ENCODE measurements around the gene MRM2.

MRM2 gene

DNA sequence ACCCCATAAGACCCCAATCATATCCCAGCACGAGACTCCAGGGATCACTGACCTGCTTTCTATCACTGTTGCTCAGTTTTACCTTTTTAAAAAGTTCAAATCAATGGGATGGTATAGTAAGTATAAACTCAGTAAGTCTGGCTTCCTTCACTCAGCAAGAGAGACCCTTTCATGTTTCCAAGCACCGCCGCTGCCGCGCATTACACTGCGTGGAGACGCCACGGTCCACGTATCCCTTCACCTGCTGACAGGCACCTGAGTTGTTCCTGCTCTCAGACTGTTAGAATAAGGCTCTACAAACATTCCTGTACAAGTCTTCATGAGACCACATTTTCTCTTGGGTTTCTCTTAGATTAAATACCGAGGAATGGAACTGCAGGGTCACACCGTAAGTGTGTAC is 37.6 kb downstream of the MRM2 start:
- no peak overlapping the region for H3K4me3 ChIP-seq (ENCODE audit: low read depth, low read length)
- TF ChIP-seq, protein P1, sequence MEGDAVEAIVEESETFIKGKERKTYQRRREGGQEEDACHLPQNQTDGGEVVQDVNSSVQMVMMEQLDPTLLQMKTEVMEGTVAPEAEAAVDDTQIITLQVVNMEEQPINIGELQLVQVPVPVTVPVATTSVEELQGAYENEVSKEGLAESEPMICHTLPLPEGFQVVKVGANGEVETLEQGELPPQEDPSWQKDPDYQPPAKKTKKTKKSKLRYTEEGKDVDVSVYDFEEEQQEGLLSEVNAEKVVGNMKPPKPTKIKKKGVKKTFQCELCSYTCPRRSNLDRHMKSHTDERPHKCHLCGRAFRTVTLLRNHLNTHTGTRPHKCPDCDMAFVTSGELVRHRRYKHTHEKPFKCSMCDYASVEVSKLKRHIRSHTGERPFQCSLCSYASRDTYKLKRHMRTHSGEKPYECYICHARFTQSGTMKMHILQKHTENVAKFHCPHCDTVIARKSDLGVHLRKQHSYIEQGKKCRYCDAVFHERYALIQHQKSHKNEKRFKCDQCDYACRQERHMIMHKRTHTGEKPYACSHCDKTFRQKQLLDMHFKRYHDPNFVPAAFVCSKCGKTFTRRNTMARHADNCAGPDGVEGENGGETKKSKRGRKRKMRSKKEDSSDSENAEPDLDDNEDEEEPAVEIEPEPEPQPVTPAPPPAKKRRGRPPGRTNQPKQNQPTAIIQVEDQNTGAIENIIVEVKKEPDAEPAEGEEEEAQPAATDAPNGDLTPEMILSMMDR (IDR thresholded peaks at IDR 0.05; ENCODE audit: low read depth, low read length, missing control alignments) = no peak
- DNase-seq (ENCODE audit: low read depth) = no peak

DNA sequence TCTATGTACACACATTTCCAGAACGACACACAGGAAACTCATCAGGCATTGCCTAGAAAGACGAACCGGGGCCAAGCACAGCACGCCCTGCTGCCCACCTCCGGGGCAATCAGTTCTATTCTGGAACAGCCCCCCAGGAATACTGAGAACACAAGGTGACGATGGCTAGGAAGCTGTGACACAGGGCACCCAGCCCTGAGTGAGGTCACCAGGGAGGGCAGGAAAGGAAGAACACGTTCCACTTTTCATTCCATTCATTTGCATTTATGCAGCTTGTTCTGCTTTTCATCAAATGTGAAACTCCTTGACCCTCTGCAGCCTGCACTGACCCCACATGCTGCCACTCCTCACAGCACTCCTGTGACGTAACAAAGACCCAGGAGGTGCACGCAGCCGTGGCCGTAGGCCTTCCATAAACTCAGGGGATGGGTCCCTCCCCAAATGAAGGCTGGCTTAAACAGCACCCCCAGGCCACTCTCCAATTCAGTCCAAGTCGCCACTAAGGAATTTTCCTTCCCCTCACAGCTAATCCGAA is 38.2 kb downstream of the MRM2 start:
- no peak overlapping the region for H3K4me3 ChIP-seq (ENCODE audit: low read depth, low read length)
- peak; percentile 10 for DNase-seq (ENCODE audit: low read depth)

DNA sequence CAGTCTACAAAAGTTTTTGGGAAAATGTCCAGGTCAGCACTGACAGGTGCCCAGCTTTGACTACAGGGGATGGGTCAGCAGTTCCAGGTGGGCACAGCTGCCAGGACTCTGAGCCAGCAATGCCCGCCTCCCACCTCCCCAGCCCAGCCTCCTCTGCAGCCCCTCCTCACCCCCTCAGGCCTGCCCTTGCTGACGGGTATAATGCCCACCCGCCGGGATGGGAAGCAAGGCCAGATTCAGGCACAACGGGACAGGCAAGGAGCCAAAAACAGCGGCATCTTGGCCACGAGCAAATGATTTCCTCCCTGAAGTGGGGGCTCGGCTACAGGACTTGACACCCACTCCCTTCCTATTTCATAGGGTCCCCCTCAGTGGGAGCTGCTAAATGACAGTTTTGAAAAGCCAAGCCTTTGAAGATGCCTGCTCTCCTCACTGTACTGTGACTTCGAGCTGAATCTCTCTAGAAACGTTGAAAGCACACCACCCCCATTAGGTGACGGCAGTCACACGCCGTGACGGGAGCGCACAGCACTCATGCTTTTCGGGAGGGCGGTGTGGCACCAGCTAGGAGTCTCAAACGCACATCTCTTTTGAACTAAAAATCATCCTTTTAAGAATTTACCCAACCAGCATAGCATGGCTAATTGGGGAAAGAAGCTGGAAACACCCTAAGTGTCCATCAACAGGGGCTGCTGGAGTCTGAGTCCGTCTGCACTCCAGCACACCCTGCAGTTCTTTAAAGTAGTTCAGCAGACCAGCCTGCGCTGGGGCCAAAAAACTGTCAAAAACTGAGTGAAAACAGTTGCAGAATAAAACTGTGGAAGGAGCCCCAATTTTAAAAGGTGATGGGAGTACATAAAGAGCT is 38.9 kb downstream of the MRM2 start:
- TF ChIP-seq, protein P1 (IDR thresholded peaks at IDR 0.05; ENCODE audit: low read depth, low read length, missing control alignments) = no peak
- no peak overlapping the region for H3K4me3 ChIP-seq (ENCODE audit: low read depth, low read length)
- DNase-seq (ENCODE audit: low read depth) = no peak

More for the DNA sequence above, 38.2 kb downstream of the MRM2 start:
- TF ChIP-seq, protein P1 (IDR thresholded peaks at IDR 0.05; ENCODE audit: low read depth, low read length, missing control alignments) = no peak

DNA sequence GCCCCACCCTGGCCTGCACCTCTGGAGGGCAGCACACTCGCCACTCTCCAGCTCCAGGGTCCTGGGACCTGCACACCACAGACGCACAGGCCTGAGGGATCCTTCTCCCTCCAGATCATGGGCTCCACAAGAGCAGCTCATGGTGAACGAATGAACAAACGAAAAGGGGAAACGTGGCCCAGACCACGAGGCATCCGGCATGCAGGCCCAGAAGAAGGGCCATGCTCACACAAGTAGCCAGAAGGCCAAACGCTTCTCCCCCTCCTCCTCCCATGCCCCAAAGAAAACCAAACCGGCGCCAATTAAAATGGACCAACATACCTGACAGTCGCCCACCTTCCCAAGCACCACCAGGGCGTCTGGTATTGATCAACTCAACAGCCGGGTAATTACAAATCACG is 39.6 kb downstream of the MRM2 start:
- DNase-seq (ENCODE audit: low read depth) = no peak
- H3K4me3 ChIP-seq (ENCODE audit: low read depth, low read length) = no peak overlapping the region
- TF ChIP-seq, protein P1 (IDR thresholded peaks at IDR 0.05; ENCODE audit: low read depth, low read length, missing control alignments) = no peak

DNA sequence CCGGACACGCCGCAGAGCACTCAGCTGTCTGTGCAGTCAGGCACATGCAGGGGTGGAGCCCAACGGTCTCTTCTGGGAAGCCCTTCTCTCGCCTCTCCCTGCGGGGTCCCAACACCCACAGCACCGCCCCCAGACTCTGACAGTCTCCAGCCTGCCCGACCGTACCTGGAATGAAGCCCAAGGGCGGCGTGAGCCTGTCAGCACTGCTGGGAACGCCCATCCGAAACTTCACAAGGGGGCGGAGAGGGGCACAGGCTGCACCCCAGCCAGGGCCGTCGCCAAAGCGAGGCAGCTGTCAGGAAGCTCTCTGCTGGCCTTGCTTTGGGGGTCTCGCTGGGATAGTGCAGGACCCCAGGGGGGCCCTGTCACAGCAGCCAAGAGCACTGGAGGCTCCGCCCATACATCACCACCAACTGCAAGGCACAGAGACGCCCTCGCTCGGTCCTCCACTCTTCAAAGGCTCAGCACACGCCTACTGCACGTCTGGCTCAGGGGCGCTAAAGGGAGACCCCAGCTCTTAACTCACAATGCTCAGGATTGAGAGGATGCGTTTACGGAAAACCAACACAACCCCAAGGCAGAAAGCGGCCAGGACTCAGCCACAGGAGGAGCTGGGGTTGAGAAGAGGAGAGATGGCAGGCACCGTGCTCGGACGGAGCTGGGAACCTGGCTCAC is 40.2 kb downstream of the MRM2 start:
- no peak overlapping the region for H3K4me3 ChIP-seq (ENCODE audit: low read depth, low read length)
- DNase-seq (ENCODE audit: low read depth) = no peak
- TF ChIP-seq, protein P1 (IDR thresholded peaks at IDR 0.05; ENCODE audit: low read depth, low read length, missing control alignments) = no peak

DNA sequence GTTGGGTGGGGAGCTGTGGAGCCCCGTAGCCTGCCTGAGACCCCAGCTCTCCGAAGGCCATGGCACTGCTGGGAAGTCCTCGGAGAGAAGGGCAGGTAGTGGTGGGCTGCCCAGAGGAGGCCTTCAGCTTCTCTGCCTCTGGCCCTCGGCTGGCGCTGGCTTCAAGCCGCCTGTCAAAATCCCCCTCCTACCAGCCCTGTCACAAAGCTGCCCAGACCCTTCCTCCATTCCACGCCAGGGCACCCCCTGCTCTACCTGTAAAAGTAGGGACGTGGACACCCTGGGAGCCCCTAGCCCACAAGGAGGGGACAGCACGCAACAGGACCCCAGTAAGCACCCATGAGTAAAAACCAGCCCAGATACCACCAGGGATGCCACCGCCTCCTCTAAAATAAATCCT is 40.9 kb downstream of the MRM2 start:
- DNase-seq (ENCODE audit: low read depth) = no peak
- no peak overlapping the region for H3K4me3 ChIP-seq (ENCODE audit: low read depth, low read length)
- TF ChIP-seq, protein P1 (IDR thresholded peaks at IDR 0.05; ENCODE audit: low read depth, low read length, missing control alignments) = no peak

All from GM12864 (cell line).